Erythroblast (primary cell): ENCODE data around the gene CPNE2.

Experiments used
- GATA1 ChIP-seq: IDR thresholded peaks from 2 replicates; pipeline ENCODE4 v1.6.1; 2011; ENCODE audit warnings: low read depth, mild to moderate bottlenecking, control low read depth, low read length, moderate library complexity
- POLR2A ChIP-seq: IDR thresholded peaks from 2 replicates; pipeline ENCODE4 v1.6.1; 2011; ENCODE audit warnings: mild to moderate bottlenecking, low read length

DNA sequence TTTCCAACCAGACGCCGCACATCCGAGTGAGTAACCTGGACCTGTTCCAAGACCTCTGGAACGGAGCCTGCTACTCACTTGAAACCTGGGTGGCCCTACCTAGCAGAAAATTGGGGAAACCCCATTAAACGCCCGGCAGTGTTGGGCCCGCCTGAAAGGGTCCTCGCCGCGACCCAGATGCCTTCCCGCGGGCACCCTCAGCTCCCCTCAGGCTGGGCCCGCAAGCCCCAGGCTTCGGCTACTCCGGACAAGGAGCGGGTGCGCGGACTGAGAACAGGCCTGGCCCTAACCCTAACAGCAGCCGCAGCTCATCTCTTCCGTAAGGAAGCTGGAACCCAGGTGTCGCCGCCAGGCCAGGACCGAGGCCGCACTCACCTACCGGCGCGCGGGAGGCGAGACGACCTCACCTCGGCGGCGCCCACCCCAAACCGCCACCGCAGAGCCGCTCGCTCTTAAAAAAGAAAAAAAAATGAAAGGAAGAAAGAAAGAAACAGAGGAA, 93.1 kb downstream of the CPNE2 start:
- TF ChIP-seq POLR2A (no peak), GATA1 (no peak)
